SH-SY5Y (cell line): ENCODE measurements around the gene KRT82.

ENCODE experiments used
- GATA2 ChIP-seq: IDR thresholded peaks from 2 replicates; pipeline ENCODE4 v1.6.1; 2011; ENCODE audit warnings: mild to moderate bottlenecking, low read depth, low read length
- GATA3 ChIP-seq: IDR thresholded peaks from 2 replicates; pipeline ENCODE4 v1.6.1; 2011; ENCODE audit warnings: low read depth, mild to moderate bottlenecking, low read length, moderate library complexity

- TF ChIP-seq GATA2 (no peak), GATA3 (no peak)
Measured at GRCh38 chr12:52358575-52359350, 47.4 kb downstream of the KRT82 start.
